PC-9 (cell line): ENCODE results near the gene SLC51A. TPM values are rescaled to one million over a fixed set of nuclear protein-coding genes. Genes with fewer than 3 reads are reported as not detected.

Source experiments
- BruUV-seq: library from RNA; stranded (reverse); fragments of 400-500 nt; replicated peaks from 2 replicates; lab custom pipeline; 2021; lab: Mats Ljungman, UMichigan
- CTCF ChIA-PET: fragments of 300-600 bp; sonication (Branson Sonifier 250); formaldehyde crosslinking; loops from one replicate; lab custom pipeline; 2022; ENCODE audit warnings: antibody characterized with exemption; lab: Charles Lee
- POLR2A ChIA-PET: fragments of 300-600 bp; sonication (Branson Sonifier 250); formaldehyde crosslinking; loops from one replicate; lab custom pipeline; 2022; ENCODE audit warnings: antibody characterized with exemption; ENCODE audit not compliant: unreplicated experiment; lab: Charles Lee
- DNase-seq, 2 experiments: peaks; one replicate each; pipeline versions ENCODE4 v3.0.0 to v3.0.0-alpha.2; 2015 to 2022; ENCODE audit warnings: mixed read lengths in 1 of 2
- H2AFZ ChIP-seq: fragments of 200-600 bp; sonication (generic); 2 replicates; pipeline ENCODE4 v1.8.1; 2017; ENCODE audit warnings: antibody characterized with exemption
- H3F3A ChIP-seq: fragments of 200-600 bp; sonication (generic); 2 replicates; pipeline ENCODE4 v1.8.1; 2017; ENCODE audit warnings: antibody characterized with exemption, mild to moderate bottlenecking, low read depth; ENCODE audit not compliant: insufficient read depth
- H3K27ac ChIP-seq: fragments of 200-600 bp; sonication (generic); 2 replicates; pipeline ENCODE4 v1.6.1; 2016; ENCODE audit warnings: mixed run types
- H3K27me3 ChIP-seq: fragments of 200-600 bp; sonication (generic); 2 replicates; pipeline ENCODE4 v1.6.1; 2016; ENCODE audit warnings: low read depth, mixed run types; ENCODE audit not compliant: insufficient read depth
- H3K36me3 ChIP-seq: fragments of 200-600 bp; sonication (generic); 2 replicates; pipeline ENCODE4 v1.6.1; 2016; ENCODE audit warnings: low read depth, mixed run types
- H3K4me1 ChIP-seq: fragments of 200-600 bp; sonication (generic); replicated peaks from 2 replicates; pipeline ENCODE4 v1.6.1; 2016; ENCODE audit warnings: mixed run types; ENCODE audit not compliant: insufficient read depth
- H3K4me2 ChIP-seq: fragments of 200-600 bp; sonication (generic); 2 replicates; pipeline ENCODE4 v1.6.1; 2017; ENCODE audit warnings: mixed run types
- H3K4me3 ChIP-seq: fragments of 200-600 bp; sonication (generic); 2 replicates; pipeline ENCODE4 v1.6.1; 2016; ENCODE audit warnings: mixed run types
- H3K79me2 ChIP-seq: fragments of 200-600 bp; sonication (generic); 2 replicates; pipeline ENCODE4 v1.6.1; 2017; ENCODE audit warnings: low read depth, mixed run types
- H3K9me2 ChIP-seq: fragments of 200-600 bp; sonication (generic); 2 replicates; pipeline ENCODE4 v1.8.1; 2017; ENCODE audit warnings: mild to moderate bottlenecking; ENCODE audit not compliant: insufficient read depth
- H3K9me3 ChIP-seq: fragments of 200-600 bp; sonication (generic); 2 replicates; pipeline ENCODE4 v1.8.1; 2016; ENCODE audit warnings: low read depth; ENCODE audit not compliant: insufficient read depth
- H4K20me1 ChIP-seq: fragments of 200-600 bp; sonication (generic); 2 replicates; pipeline ENCODE4 v1.8.1; 2017; ENCODE audit not compliant: insufficient read depth
- CTCF ChIP-seq: fragments of 200-600 bp; sonication (generic); conservative IDR thresholded peaks from 2 replicates; pipeline ENCODE4 v1.6.1; 2017; ENCODE audit warnings: mixed run types, antibody characterized with exemption, mild to moderate bottlenecking, moderate library complexity
- EZH2 ChIP-seq: fragments of 200-600 bp; sonication (generic); IDR thresholded peaks from 2 replicates; pipeline ENCODE4 v1.8.0; 2017; ENCODE audit warnings: antibody characterized with exemption, low read depth
- intact Hi-C: fragments of 100-400 bp; cut with micrococcal nuclease; formaldehyde crosslinking; loops from one replicate; pipeline ENCODE4 v1.10.0; 2022; ENCODE audit not compliant: unreplicated experiment
- total RNA-seq: library from RNA; stranded (reverse); gene quantifications from 2 replicates; pipeline ENCODE4 v1.2.3, GENCODE V29; 2021

SLC51A gene
- total RNA-seq, 1 experiment from 2014 or later = 10.3 TPM

- Histone ChIP-seq H3K4me2 (peak overlapping the region; percentile 0; the same call in 1 of the 2 replicates), H3K4me3 (no peak overlapping the region), H3F3A (no peaks in the 10 kb centered on the region), H3K4me1 (peaks cover 12% of the 10 kb centered on the region), H2AFZ (0 out of 2 replicates have a peak overlapping the region, but pooled peaks have one; percentile 34), H3K27ac (no peak overlapping the region), H4K20me1 (no peaks in the 10 kb centered on the region), H3K9me3 (no peaks in the 10 kb centered on the region), H3K36me3 (no peaks in the 10 kb centered on the region), H3K9me2 (no peaks in the 10 kb centered on the region), H3K79me2 (no peaks in the 10 kb centered on the region), H3K27me3 (no peaks in the 10 kb centered on the region)
- TF ChIP-seq CTCF (no peak), EZH2 (no peak)
- DNase-seq = peak in 1 of 2 experiments; percentile 76
- ChIA-PET CTCF (interaction anchor here (0.6 kb wide), 1 partner anchor 40 kb away, joined by 4 read pairs; no protein-coding TSS in a partner anchor), POLR2A (interaction anchor here (0.7 kb wide), 1 partner anchor 655 kb away, joined by 3 read pairs; no protein-coding TSS in a partner anchor)
- intact Hi-C loops = loop anchor here (5.0 kb wide), 1 partner anchor 118 kb away; the partner anchor contains the start of gene TM4SF19
- BruUV-seq = no TSS peak
These were observed 3.0 kb downstream of the SLC51A start for GRCh38 chr3:196219194-196219969.

- no peak for TF ChIP-seq CTCF
- TF ChIP-seq EZH2 = no peak
- Histone ChIP-seq H3K4me2 (no peak overlapping the region), H4K20me1 (no peaks in the 10 kb centered on the region), H3F3A (no peaks in the 10 kb centered on the region), H3K4me3 (no peak overlapping the region), H3K27ac (no peak overlapping the region), H3K4me1 (peaks cover 12% of the 10 kb centered on the region), H2AFZ (no peak overlapping the region), H3K9me3 (no peaks in the 10 kb centered on the region), H3K79me2 (no peaks in the 10 kb centered on the region), H3K27me3 (no peaks in the 10 kb centered on the region), H3K36me3 (no peaks in the 10 kb centered on the region), H3K9me2 (no peaks in the 10 kb centered on the region)
- intact Hi-C loops = loop anchor here (5.0 kb wide), 1 partner anchor 117 kb away; the partner anchor contains the start of gene TM4SF19
- no TSS peak for BruUV-seq
- ChIA-PET CTCF (no interaction called here), POLR2A (no interaction called here)
- DNase-seq = no peak
These were observed 3.6 kb downstream of the SLC51A start for GRCh38 chr3:196219970-196220311.

- no peak for TF ChIP-seq CTCF
- TF ChIP-seq EZH2 = no peak
- H3K4me2 ChIP-seq = no peak overlapping the region
These were observed 4.3 kb downstream of the SLC51A start for GRCh38 chr3:196220587-196220986.

More at GRCh38 chr3:196220587-196220986, 4.3 kb downstream of the SLC51A start:
- Histone ChIP-seq H3K36me3 (no peaks in the 10 kb centered on the region), H3K79me2 (no peaks in the 10 kb centered on the region), H3K27me3 (no peaks in the 10 kb centered on the region), H3K4me1 (peaks cover 12% of the 10 kb centered on the region), H3F3A (no peaks in the 10 kb centered on the region), H3K4me3 (no peak overlapping the region), H4K20me1 (no peaks in the 10 kb centered on the region), H3K27ac (no peak overlapping the region), H2AFZ (no peak overlapping the region), H3K9me3 (no peaks in the 10 kb centered on the region), H3K9me2 (no peaks in the 10 kb centered on the region)
- ChIA-PET POLR2A (no interaction called here), CTCF (no interaction called here)
- BruUV-seq = no TSS peak
- intact Hi-C loops = no loop called here
- DNase-seq = no peak
